KOPT-K1 (cell line): ENCODE measurements around the gene KCNQ2.

Experiments used
- H3K27ac ChIP-seq: fragments of 200-600 bp; sonication (generic); 2 replicates; pipeline ENCODE4 v1.5.1; 2016; ENCODE audit warnings: antibody characterized with exemption, mild to moderate bottlenecking, low read depth, low read length; ENCODE audit not compliant: poor library complexity, severe bottlenecking
- H3K36me3 ChIP-seq: fragments of 200-600 bp; sonication (generic); 2 replicates; pipeline ENCODE4 v1.5.1; 2017; ENCODE audit warnings: antibody characterized with exemption, mild to moderate bottlenecking, low read length, moderate library complexity; ENCODE audit not compliant: insufficient read depth
- H3K9me3 ChIP-seq: fragments of 200-600 bp; sonication (generic); 2 replicates; pipeline ENCODE4 v1.5.1; 2017; ENCODE audit warnings: antibody characterized with exemption, low read length, mild to moderate bottlenecking; ENCODE audit not compliant: insufficient read depth, poor library complexity, severe bottlenecking

KCNQ2 gene

DNA sequence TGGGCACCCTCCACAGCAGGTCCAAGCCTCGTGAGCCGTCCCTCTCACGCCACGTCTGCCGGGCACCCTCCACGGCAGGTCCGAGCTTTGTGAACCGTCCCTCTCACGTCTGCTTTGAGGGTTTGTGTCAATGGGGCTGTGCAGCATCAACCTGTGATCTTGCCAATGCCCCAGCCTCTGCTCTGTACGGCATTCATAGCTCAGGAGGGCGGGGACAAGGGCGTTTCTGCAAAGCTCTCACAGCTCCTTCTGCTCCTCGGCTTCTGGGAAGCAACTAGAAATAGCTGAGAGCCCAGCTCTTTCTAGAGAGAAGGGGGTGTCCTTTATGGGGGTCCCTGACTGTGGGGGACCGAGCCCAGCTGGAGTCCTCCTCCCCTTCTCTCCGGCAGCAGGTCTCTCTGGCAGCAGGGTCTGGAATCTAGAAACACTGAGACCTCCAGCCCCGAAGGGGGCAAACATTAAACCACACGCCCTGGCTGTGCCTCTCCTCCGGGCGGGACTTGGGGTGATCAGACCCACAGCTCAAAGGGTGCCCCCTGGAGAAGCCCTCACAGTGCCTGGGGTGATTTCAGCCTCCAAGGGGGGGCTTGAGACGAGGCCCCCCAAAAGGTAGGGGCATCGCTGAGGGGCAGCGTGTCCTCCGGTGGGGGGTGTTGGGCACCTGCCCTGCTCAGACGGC, 70.1 kb downstream of the KCNQ2 start:
- no peaks in the 10 kb centered on the region for H3K9me3 ChIP-seq
- H3K27ac ChIP-seq: no peak overlapping the region
- H3K36me3 ChIP-seq: no peaks in the 10 kb centered on the region

DNA sequence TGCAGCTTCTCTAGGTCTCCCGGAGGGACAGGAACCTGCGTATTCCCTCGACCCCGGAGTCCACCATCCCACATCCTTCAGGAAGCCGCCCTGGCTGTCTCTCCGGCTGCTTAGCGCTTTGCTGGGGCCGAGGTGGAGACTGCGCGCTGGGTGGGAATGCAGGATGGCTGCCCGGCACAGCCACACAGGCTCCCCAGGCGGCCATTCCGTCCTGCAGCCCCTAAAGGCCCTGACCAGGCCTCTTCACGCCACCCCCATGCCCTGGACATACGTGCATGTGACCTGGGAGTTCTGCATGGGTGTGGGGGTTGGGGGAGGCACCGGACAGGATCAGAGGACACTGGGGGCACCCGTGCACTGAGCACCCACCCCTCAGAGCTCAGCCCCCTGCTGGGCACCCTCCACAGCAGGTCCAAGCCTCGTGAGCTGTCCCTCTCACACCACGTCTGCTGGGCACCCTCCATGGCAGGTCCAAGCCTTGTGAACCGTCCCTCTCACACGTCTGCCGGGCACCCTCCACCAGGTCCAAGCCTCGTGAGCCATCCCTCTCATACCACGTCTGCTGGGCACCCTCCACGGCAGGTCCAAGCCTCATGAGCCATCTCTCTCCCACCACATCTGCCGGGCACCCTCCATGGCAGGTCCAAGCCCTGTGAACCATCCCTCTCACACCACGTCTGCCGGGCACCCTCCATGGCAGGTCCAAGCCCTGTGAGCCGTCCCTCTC, 70.9 kb downstream of the KCNQ2 start:
- H3K36me3 ChIP-seq: no peaks in the 10 kb centered on the region
- no peak overlapping the region for H3K27ac ChIP-seq
- H3K9me3 ChIP-seq: no peaks in the 10 kb centered on the region

DNA sequence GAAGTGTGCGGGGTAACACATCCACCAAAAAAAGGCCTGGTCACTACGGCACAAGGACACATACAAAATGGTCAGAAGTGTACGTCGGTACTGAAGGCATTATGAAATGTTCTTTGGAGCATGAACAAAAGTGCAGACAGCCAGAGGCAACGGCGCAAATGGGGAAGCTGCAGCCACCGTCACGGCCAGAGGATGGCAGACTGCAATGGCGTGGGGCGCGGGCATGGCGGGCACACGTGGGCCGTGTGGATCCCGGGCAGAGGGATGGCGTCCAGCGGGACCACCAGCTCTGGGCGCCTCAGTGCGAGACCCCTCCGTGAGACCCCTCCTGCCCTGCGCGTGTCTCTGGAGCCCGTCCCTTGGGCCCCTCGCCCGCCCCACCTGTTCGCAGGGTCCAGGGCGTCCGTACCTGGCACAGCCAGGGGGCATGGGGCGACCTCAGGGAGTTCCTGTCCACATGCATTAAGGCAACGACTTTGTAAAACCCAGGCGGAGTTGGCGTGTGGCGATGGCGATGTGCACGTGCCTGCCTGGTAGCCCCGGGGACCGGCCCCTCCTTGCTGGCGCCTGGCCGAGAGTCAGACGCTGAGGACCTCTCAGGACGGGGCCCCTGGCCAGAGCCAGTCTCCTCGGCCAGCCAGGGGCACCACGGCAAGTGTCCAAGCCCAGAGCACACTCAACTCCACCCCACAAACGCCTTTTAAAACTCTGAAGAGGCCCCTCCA, 71.8 kb downstream of the KCNQ2 start:
- Histone ChIP-seq H3K27ac (no peak overlapping the region), H3K9me3 (no peaks in the 10 kb centered on the region), H3K36me3 (no peaks in the 10 kb centered on the region)

DNA sequence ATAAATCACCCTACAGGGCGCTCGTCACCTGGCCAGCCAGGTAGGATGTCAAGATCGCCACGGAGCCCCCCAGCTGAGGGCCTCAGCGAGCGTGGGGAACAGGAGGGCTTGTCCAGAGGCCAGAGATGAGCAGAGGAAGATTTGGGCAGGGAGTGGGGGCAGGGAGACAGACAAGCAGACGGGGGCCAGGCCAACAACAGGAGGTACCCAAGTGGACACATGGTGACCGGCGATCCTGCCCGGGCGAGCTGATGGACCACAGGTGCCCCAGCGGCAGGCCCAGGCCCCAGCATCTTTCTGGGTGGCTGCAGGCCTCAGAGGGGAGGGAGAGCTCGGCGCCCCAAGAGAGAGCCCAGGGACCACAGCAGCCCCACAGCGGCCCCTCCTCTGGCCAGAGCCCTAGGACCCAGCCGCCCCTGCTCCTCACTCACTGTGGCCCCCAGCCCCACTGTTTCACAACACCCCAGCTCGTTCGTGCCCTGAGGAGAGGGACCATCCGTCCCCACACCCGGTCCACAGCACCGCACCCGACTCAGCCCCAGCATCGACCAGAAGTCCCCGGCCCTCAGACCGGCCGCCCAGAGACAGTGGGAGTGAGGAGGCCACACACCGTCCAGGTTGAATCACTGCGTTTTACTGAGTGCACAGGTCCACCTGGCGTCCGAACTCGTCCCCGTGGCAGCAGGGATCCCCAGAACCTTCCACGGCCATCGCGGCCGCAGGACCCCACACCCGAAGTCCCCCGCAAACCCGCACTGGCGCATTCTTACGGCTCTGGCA, 72.7 kb downstream of the KCNQ2 start:
- no peaks in the 10 kb centered on the region for H3K36me3 ChIP-seq
- H3K27ac ChIP-seq: no peak overlapping the region
- H3K9me3 ChIP-seq: no peaks in the 10 kb centered on the region

DNA sequence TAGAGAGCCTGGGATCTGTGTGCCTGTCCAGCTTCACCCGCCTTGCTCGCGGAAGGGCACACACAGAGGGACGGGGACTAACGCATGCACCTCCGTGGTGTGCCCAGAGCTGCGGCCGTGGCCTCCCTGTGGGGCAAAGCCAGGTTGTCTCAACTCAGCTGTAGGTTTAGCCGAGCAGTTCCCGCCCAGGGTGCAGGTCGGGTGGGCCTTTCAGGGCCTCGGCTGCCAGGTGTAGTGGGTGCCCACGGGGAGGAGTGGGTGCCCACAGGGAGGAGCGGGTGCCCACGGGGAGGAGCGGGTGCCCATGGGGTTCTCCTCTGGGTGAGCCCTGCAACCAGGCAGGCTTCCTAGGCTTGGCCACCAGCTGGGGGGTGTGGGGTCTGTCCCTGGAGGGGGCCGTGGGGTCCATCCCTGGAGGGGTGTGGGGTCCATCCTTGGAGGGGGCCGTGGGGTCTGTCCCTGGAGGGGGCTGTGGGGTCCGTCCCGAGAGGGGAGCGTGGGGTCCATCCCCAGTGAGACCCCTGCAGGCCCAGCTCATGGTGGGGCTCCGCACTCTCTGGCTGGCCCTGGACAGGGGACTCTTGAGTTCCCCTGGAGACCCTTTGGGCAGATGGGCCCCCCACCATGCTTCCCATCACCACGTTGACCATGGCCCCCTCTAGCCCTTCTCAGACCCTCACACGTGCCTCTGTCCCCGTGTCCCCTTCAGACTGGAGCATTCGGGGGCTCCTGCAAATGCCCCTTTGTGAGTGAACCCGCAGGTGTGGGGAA, 73.5 kb downstream of the KCNQ2 start:
- Histone ChIP-seq H3K27ac (no peak overlapping the region), H3K9me3 (no peaks in the 10 kb centered on the region), H3K36me3 (no peaks in the 10 kb centered on the region)

DNA sequence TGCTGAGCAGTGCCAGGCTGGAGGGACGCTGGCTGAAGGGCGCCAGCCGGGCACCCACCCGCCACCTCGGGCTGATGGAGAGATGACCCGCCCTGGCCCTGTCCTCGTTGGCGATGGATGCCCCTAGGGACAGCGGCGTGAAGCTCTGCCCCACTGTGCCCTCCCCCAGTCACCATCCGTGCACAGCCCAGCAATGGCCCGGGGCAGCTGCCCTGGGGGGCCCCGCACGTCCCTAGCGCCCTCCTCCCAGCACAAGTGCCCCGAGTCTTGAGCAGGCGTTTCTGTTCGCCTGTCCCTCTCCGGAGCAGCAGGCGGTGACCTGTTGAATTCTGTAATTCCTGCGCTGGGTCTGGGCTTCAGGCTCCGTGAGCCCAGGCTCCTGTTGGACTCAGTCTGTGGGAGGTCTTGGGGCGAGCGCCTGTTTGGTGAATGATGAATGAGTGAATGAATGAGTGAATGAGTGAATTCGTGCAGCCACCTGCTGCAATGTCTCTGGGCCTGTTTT, 74.5 kb downstream of the KCNQ2 start:
- no peaks in the 10 kb centered on the region for H3K36me3 ChIP-seq
- no peaks in the 10 kb centered on the region for H3K9me3 ChIP-seq
- no peak overlapping the region for H3K27ac ChIP-seq

DNA sequence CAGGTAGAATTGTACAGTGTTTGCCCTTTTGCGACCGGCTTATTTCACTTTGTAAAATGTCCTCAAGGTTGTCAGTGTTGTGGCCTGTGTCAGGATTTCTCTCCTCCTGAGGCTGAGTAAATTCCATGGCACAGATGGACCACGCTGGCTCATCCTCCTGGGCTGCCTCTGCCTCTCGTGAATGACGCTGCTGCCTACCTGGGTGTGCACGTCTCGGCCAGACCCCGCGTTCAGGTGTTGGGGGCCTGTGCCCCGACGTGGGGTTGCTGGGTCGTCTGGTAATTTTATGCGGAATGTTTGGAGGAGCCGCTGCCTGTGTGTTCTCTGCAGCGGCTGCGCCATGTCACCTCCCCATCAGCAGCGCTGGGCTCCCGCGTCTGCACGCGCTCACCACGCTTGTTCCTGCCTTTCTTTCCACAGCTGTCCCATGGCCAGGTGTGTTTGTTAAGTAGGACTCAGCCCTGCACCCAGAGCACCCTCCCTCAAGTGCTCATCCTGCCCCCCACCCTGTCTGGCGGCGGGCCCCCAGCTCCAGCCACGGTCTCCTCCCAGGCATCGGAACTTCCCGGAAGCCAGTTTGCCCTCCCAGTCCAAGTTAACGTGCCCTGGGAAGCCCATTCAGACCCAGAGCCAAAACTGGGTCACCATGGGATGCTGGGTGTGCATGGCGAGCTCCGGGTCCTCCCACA, 75.2 kb downstream of the KCNQ2 start:
- Histone ChIP-seq H3K36me3 (no peaks in the 10 kb centered on the region), H3K9me3 (no peaks in the 10 kb centered on the region), H3K27ac (no peak overlapping the region)

DNA sequence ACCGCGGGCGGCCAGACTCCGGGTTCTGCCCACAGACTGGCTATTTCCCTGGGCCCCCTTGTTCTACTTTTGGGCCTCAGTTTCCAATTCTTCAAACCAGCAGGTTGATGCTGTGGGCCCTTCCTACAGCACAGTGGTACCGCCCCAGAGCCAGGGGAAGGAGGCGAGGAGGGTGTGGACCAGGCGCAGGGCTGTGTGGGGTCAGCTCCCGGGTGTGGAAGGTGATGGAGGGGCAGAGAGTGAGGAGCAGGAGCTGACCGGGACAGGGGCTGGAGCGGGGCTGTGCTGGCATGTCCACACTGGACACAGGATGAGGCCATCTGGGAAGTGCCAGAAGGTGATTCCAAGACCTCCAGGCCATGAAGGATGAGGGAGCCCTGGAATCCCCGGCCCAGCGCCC, 76.2 kb downstream of the KCNQ2 start:
- Histone ChIP-seq H3K27ac (no peak overlapping the region), H3K9me3 (no peaks in the 10 kb centered on the region), H3K36me3 (no peaks in the 10 kb centered on the region)

DNA sequence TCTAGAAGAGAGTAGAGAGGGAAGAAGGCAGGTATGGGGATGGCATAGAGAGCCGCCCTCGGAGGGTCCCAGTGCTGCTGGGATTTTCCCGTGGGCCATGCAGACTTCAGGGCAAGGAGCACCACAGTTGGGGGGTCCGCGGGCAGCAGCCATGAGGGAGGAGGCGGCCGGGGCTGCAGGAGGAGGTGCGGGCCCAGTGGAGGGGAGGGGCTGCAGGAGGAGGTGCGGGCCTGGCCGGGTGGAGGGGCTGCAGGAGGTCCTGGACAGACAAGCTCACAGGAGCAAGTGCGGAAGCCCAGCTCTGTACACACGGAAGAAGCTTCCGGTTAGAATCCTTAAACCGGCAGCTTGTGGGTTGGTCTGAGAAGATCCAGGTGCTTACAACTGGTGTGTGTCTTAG, 76.7 kb downstream of the KCNQ2 start:
- no peaks in the 10 kb centered on the region for H3K9me3 ChIP-seq
- H3K36me3 ChIP-seq: no peaks in the 10 kb centered on the region
- no peak overlapping the region for H3K27ac ChIP-seq

DNA sequence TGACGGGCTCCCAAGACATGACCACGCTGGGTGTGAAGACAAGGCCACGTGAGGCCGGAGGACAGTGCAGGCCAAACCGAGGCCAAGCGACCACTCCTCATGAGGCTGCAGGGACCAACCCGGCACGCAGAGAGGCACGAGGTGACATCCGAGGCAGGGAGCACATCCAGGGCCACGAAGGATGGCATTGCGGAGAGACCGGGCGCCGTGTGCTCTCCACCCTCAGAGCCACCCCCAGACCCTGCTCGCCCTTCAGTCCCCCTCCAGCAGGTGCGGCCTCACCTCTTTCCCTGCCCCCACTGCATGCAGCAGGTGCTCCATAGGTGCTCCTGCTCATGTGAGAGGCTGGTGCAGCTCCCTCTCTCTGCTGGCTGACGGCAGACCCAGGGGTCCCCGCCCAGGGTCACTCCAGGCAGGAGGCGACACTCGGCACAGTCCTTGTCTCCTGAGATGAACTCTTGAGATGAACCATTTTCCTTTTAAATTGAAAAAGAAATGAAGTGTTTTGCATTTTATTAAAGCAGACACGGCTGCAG, 77.5 kb downstream of the KCNQ2 start:
- no peak overlapping the region for H3K27ac ChIP-seq
- H3K9me3 ChIP-seq: no peaks in the 10 kb centered on the region
- no peaks in the 10 kb centered on the region for H3K36me3 ChIP-seq

DNA sequence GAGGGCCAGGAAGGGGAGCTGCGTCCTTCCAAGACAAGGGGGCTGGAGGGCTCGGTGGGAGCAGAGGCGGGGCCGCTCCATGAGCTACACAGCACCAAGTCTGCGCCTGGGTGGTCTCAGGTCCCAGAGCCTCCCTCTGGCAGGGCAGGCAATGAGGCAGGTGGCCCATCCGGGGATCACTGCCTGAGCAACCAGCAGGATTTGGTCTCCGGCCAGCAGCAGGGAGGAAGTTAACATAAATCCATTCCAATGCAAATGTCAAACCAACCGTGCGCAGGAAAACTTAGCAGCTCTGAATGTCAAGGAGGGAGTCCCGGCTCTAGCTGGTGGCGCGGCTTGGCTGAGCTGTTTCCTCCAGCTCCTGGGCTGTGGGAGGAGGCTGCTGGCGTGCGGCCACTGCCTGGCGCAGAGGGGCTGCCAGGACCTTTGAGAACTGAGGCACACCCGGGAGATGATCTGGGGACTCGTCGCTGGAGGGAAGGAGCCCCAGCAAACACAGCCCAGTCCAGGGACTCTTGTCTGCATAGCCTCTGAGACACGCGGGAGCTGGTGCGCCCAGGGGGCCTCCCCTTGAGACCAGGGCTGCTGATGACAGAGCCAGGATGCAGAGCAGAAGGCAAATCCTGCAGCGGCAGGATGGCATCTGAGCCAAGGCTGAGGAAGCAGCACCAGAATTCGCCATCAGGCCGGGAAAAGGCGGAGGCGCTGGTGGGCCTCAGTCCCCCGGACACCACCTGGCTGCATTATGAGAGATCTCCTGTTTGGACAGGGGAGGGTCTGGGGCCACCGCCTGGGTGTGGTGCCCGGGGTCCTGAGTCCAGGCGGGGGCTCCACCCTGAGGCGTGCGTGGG, 78.2 kb downstream of the KCNQ2 start:
- Histone ChIP-seq H3K36me3 (no peaks in the 10 kb centered on the region), H3K9me3 (no peaks in the 10 kb centered on the region), H3K27ac (no peak overlapping the region)

DNA sequence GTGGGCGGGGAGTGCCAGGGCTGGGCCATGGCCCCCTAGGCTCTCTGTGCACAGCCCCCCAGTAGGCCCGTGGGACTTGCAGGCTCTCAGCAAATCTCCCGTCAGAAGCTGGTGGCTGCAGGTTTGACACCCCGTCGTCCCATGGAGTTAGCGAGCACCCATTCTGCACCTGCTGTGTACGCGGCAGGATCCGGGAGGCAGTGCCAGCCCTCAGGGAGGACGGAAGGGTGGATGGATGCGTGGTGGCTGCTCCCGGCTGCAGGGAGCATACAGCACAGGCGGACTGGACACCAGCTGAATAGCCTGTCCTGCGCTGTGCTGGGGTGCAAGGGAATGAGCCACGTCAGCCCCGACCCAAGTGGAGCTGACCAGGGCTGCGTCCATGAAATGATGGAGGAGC, 78.9 kb downstream of the KCNQ2 start:
- no peak overlapping the region for H3K27ac ChIP-seq
- no peaks in the 10 kb centered on the region for H3K9me3 ChIP-seq
- H3K36me3 ChIP-seq: no peaks in the 10 kb centered on the region
